A673 (cell line): ENCODE results near the gene SLC26A1. TPM values are rescaled to one million over a fixed set of nuclear protein-coding genes. Genes with fewer than 3 reads are reported as not detected.

Experiments
- BruUV-seq: library from RNA; stranded (reverse); fragments of 400-500 nt; replicated peaks from 2 replicates; lab custom pipeline; 2021; lab: Mats Ljungman, UMichigan
- CTCF ChIA-PET: fragments of 300-600 bp; sonication (Branson Sonifier 250); formaldehyde crosslinking; loops from one replicate; lab custom pipeline; 2022; ENCODE audit warnings: antibody characterized with exemption; lab: Charles Lee
- POLR2A ChIA-PET: fragments of 300-600 bp; sonication (Branson Sonifier 250); formaldehyde crosslinking; loops from one replicate; lab custom pipeline; 2022; ENCODE audit warnings: antibody characterized with exemption; ENCODE audit not compliant: low non-redundant PET; lab: Charles Lee
- DNase-seq: peaks from one replicate; pipeline ENCODE4 v3.0.0-alpha.2; 2015; ENCODE audit warnings: low spot score
- H3K27ac ChIP-seq: fragments of 200-600 bp; sonication (generic); 2 replicates; pipeline ENCODE4 v1.5.1; 2016; ENCODE audit warnings: mixed run types, low read depth, mild to moderate bottlenecking, mixed read lengths, antibody characterized with exemption, low read length; ENCODE audit not compliant: poor library complexity, severe bottlenecking
- H3K27me3 ChIP-seq: fragments of 200-600 bp; sonication (generic); replicated peaks from 2 replicates; pipeline ENCODE4 v1.6.1; 2017; ENCODE audit warnings: mixed run types, low read depth, mild to moderate bottlenecking, mixed read lengths, antibody characterized with exemption, low read length; ENCODE audit not compliant: insufficient read depth, poor library complexity
- H3K36me3 ChIP-seq: fragments of 200-600 bp; sonication (generic); 2 replicates; pipeline ENCODE4 v1.6.1; 2016; ENCODE audit warnings: mixed run types, mild to moderate bottlenecking, mixed read lengths, antibody characterized with exemption, low read length; ENCODE audit not compliant: insufficient read depth, poor library complexity, severe bottlenecking
- H3K4me1 ChIP-seq: fragments of 200-600 bp; sonication (generic); 2 replicates; pipeline ENCODE4 v1.6.1; 2017; ENCODE audit warnings: mixed run types, mild to moderate bottlenecking, mixed read lengths, antibody characterized with exemption, low read length; ENCODE audit not compliant: insufficient read depth, poor library complexity, severe bottlenecking
- H3K4me3 ChIP-seq: fragments of 200-600 bp; sonication (generic); 2 replicates; pipeline ENCODE4 v1.5.1; 2016; ENCODE audit warnings: low read depth, mixed run types, mild to moderate bottlenecking, mixed read lengths, low read length; ENCODE audit not compliant: poor library complexity, severe bottlenecking
- H3K9me3 ChIP-seq: fragments of 200-600 bp; sonication (generic); 2 replicates; pipeline ENCODE4 v1.6.1; 2016; ENCODE audit warnings: mixed run types, low read depth, mild to moderate bottlenecking, mixed read lengths, antibody characterized with exemption, low read length; ENCODE audit not compliant: poor library complexity, severe bottlenecking
- CTCF ChIP-seq: fragments of 300-800, 200-600 bp; sonication (generic); conservative IDR thresholded peaks from 2 replicates; pipeline ENCODE4 v1.5.1; 2017; ENCODE audit warnings: low read depth, mild to moderate bottlenecking, antibody characterized with exemption, low read length, moderate library complexity, mixed read lengths
- EZH2 ChIP-seq: fragments of 200-600 bp; sonication (generic); IDR thresholded peaks from 2 replicates; pipeline ENCODE4 v1.6.1; 2017; ENCODE audit warnings: borderline replicate concordance, low read depth, mild to moderate bottlenecking, mixed read lengths, antibody characterized with exemption, low read length; ENCODE audit not compliant: poor library complexity, severe bottlenecking
- intact Hi-C: fragments of 100-400 bp; cut with micrococcal nuclease; formaldehyde crosslinking; loops from one replicate; pipeline ENCODE4 v1.10.0; 2022; ENCODE audit not compliant: unreplicated experiment
- total RNA-seq: library from RNA; stranded (reverse); gene quantifications from 2 replicates; pipeline ENCODE4 v1.2.3, GENCODE V29; 2021

SLC26A1 gene
- total RNA-seq, 1 experiment from 2014 or later: 0.30 TPM

DNA sequence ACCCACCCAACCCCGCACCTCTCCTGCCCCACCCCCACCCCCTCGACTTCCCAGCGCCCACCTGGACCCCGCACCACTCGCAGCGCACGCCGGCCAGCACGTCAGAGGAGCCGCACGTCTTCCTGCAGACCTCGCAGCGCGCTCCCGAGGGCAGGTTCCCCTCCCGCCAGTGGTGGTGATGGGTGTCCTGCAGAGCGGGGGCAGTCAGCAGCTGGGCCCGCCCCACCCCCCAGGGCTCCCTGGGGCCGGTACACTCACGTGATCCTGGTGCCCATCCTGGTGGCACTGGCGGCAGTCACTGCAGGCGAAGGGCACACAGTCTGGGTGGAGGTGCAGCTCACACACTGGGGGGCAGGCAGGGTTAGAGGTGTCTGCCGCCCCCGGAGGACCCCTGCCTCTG is 25.0 kb downstream of the SLC26A1 start:
- no TSS peak for BruUV-seq
- H3K36me3 ChIP-seq: no peaks in the 10 kb centered on the region
- ChIA-PET CTCF (no interaction called here), POLR2A (no interaction called here)
- H3K9me3 ChIP-seq: no peaks in the 10 kb centered on the region
- intact Hi-C loops: no loop called here
- no peaks in the 10 kb centered on the region for H3K27me3 ChIP-seq
- H3K4me1 ChIP-seq: no peaks in the 10 kb centered on the region
- no peak for DNase-seq
- no peak overlapping the region for H3K27ac ChIP-seq
- TF ChIP-seq EZH2 (no peak), CTCF (no peak)
- no peak overlapping the region for H3K4me3 ChIP-seq

- POLR2A ChIA-PET: no interaction called here
- no peak overlapping the region for H3K4me3 ChIP-seq
- no TSS peak for BruUV-seq
- intact Hi-C loops: no loop called here
- H3K4me1 ChIP-seq: no peaks in the 10 kb centered on the region
- no peaks in the 10 kb centered on the region for H3K27me3 ChIP-seq
- TF ChIP-seq EZH2 (no peak), CTCF (no peak)
- H3K27ac ChIP-seq: no peak overlapping the region
- no peaks in the 10 kb centered on the region for H3K9me3 ChIP-seq
- CTCF ChIA-PET: no interaction called here
- no peak for DNase-seq
- no peaks in the 10 kb centered on the region for H3K36me3 ChIP-seq
Measured at GRCh38 chr4:967113-968104, 25.8 kb downstream of the SLC26A1 start.

DNA sequence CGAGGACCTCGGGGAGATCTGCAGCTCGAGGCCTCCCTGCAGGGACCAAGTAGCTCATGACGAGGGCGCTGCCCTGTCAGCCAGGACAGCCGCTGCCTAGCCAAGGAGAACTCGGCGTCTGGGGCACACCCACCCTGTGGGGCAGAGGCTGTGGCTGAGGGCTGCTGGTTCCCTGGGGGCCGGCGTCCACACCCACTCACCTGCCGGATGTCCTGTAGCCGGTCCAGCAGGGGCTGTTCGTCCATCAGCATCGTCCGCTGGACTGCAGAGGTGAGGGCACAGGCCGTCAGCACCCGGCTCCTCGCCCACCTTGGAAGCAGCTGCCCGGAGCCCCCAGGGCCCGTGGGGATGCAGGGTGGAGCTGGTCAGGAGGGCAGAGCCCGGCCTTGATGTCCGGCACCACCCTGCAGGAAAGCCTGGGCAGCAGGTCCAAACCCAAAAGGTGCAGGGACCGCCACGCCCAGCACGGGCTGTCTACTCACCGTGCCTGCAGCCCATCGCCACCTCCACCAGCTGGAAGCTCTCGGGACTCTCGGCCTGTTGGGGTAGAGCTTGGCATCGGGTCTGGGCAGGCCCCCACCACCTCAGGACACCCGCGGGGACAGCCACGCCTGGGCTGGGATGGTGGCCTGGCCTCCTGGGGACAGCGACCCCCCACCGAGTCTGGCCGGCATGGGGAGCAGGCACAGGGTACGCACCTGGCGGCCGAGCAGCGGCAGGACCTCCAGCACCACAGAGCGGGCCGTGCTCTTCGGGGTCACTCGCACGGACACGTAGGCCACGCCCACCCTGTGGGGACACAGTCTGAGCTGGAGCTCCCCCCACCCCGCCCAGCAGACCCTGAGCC is 26.7 kb downstream of the SLC26A1 start:
- no peak for TF ChIP-seq CTCF
- TF ChIP-seq EZH2: no peak
- ChIA-PET CTCF (no interaction called here), POLR2A (no interaction called here)
- H3K27ac ChIP-seq: no peak overlapping the region
- H3K9me3 ChIP-seq: no peaks in the 10 kb centered on the region
- no peaks in the 10 kb centered on the region for H3K4me1 ChIP-seq
- intact Hi-C loops: no loop called here
- no peak overlapping the region for H3K4me3 ChIP-seq
- H3K27me3 ChIP-seq: no peaks in the 10 kb centered on the region
- DNase-seq: no peak
- H3K36me3 ChIP-seq: no peaks in the 10 kb centered on the region
- BruUV-seq: no TSS peak
